HCT116 (cell line): ENCODE data around the gene NPPC. TPM values are rescaled to one million over a fixed set of nuclear protein-coding genes. Genes with fewer than 3 reads are reported as not detected.

Experiments
- ATAC-seq: fragments of 200-7000 bp; cut with Tn5 transposase; 2 replicates; pipeline ENCODE4 v1.9.1; 2020; ENCODE audit warnings: mild to moderate bottlenecking, moderate library complexity
- BruUV-seq: library from RNA; stranded (reverse); fragments of 400-500 nt; replicated peaks from 2 replicates; lab custom pipeline; 2021; lab: Mats Ljungman, UMichigan
- CTCF ChIA-PET: fragments of 300-600 bp; sonication (Branson Sonifier 250); formaldehyde crosslinking; loops from one replicate; lab custom pipeline; 2021; ENCODE audit warnings: antibody characterized with exemption; lab: Charles Lee
- POLR2A ChIA-PET: fragments of 300-600, 350-600 bp; sonication (Branson Sonifier 250); formaldehyde crosslinking; loops from one replicate; lab custom pipeline; 2021; ENCODE audit warnings: antibody characterized with exemption; lab: Charles Lee
- RAD21 ChIA-PET, 2 experiments: fragments of 300-600 bp; sonication (Branson Sonifier 250); formaldehyde crosslinking; loops; one replicate each; lab custom pipeline; 2023; ENCODE audit warnings: low total read pairs in 2 of 2; ENCODE audit not compliant: uncharacterized antibody in 2 of 2, unreplicated experiment in 2 of 2, low non-redundant PET in 1 of 2; lab: Charles Lee
- DNase-seq: peaks from one replicate; pipeline ENCODE4 v3.0.0-alpha.2; 2010; ENCODE audit warnings: low read depth, low spot score
- H2AFZ ChIP-seq: fragments of 200-600 bp; shearing (Covaris generic), sonication (generic); 2 replicates; pipeline ENCODE4 v1.6.1; 2017; ENCODE audit warnings: low read depth, mixed run types, mixed read lengths, antibody characterized with exemption, low read length; ENCODE audit not compliant: poor library complexity, severe bottlenecking
- H3K27ac ChIP-seq: 2 replicates; pipeline ENCODE4 v1.5.1; 2012; ENCODE audit warnings: low read depth, low read length
- H3K27me3 ChIP-seq: fragments of 200-600 bp; sonication (generic); 2 replicates; pipeline ENCODE4 v1.6.1; 2016; ENCODE audit warnings: mixed run types, low read length, mixed read lengths; ENCODE audit not compliant: insufficient read depth
- H3K36me3 ChIP-seq, 2 experiments: fragments of 200-500 bp in 1 of 2; fragments of 200-600 bp in 1 of 2; sonication (Bioruptor generic) in 1 of 2; sonication (generic) in 1 of 2; 2 replicates each; pipeline versions ENCODE4 v1.5.1 to v1.6.1; 2014 to 2016; ENCODE audit warnings: low read length in 2 of 2, inconsistent platforms in 1 of 2, mixed read lengths in 1 of 2, mixed run types in 1 of 2; ENCODE audit not compliant: insufficient read depth in 2 of 2, control insufficient read depth in 1 of 2
- H3K4me1 ChIP-seq, 2 experiments: fragments of 200-600 bp in 1 of 2; sonication (generic) in 1 of 2; 2 replicates each; pipeline versions ENCODE4 v1.5.1 to v1.6.1; 2012 to 2017; ENCODE audit warnings: low read length in 2 of 2, inconsistent platforms in 1 of 2, mild to moderate bottlenecking in 1 of 2, mixed read lengths in 1 of 2, mixed run types in 1 of 2, moderate library complexity in 1 of 2; ENCODE audit not compliant: insufficient read depth in 2 of 2, control insufficient read depth in 1 of 2
- H3K4me2 ChIP-seq: fragments of 200-600 bp; sonication (generic); 2 replicates; pipeline ENCODE4 v1.6.1; 2017; ENCODE audit warnings: mixed run types, low read length, mixed read lengths
- H3K4me3 ChIP-seq, 2 experiments: fragments of 200-600 bp in 1 of 2; sonication (generic) in 1 of 2; replicated peaks in 1 of 2; 2 replicates each; pipeline ENCODE4 v1.5.1; 2011 to 2016; ENCODE audit warnings: low read length in 2 of 2, control low read depth in 1 of 2, low read depth in 1 of 2, mild to moderate bottlenecking in 1 of 2, mixed read lengths in 1 of 2, mixed run types in 1 of 2
- H3K79me2 ChIP-seq: fragments of 200-600 bp; sonication (generic); 2 replicates; pipeline ENCODE4 v1.6.1; 2017; ENCODE audit warnings: mild to moderate bottlenecking, mixed run types, low read length, moderate library complexity, mixed read lengths; ENCODE audit not compliant: insufficient read depth
- H3K9ac ChIP-seq: fragments of 200-600 bp; sonication (generic); 2 replicates; pipeline ENCODE4 v1.6.1; 2016; ENCODE audit warnings: low read length, mixed read lengths
- H3K9me2 ChIP-seq: fragments of 200-600 bp; sonication (generic), shearing (Covaris generic); 2 replicates; pipeline ENCODE4 v1.6.1; 2017; ENCODE audit warnings: mixed run types, mild to moderate bottlenecking, moderate library complexity; ENCODE audit not compliant: insufficient read depth
- H3K9me3 ChIP-seq, 2 experiments: fragments of 200-500 bp in 1 of 2; fragments of 200-600 bp in 1 of 2; sonication (Bioruptor generic) in 1 of 2; sonication (generic) in 1 of 2; 2 replicates each; pipeline ENCODE4 v1.6.1; 2014 to 2017; ENCODE audit warnings: low read length in 2 of 2, mixed read lengths in 2 of 2, inconsistent platforms in 1 of 2, low read depth in 1 of 2, mild to moderate bottlenecking in 1 of 2, mixed run types in 1 of 2, moderate library complexity in 1 of 2; ENCODE audit not compliant: control insufficient read depth in 1 of 2, insufficient read depth in 1 of 2
- H4K20me1 ChIP-seq: fragments of 200-600 bp; sonication (generic), shearing (Covaris generic); 2 replicates; pipeline ENCODE4 v1.6.1; 2017; ENCODE audit warnings: mixed run types, mild to moderate bottlenecking, moderate library complexity; ENCODE audit not compliant: insufficient read depth
- ATF3 ChIP-seq: IDR thresholded peaks from 2 replicates; pipeline ENCODE4 v1.6.1; 2012
- EGR1 ChIP-seq: IDR thresholded peaks from 2 replicates; pipeline ENCODE4 v1.6.1; 2012; ENCODE audit warnings: low read depth
- ELF1 ChIP-seq: IDR thresholded peaks from 2 replicates; pipeline ENCODE4 v1.6.1; 2012; ENCODE audit warnings: low read depth, borderline replicate concordance
- EZH2phosphoT487 ChIP-seq: fragments of 200-600 bp; IDR thresholded peaks from 2 replicates; pipeline ENCODE4 v1.6.1; 2018; ENCODE audit warnings: antibody characterized with exemption, borderline replicate concordance
- POLR2A ChIP-seq: IDR thresholded peaks from 2 replicates; pipeline ENCODE4 v1.7.0; 2011; ENCODE audit warnings: borderline replicate concordance; ENCODE audit not compliant: insufficient read depth, insufficient read length; ENCODE audit errors: extremely low read depth
- SP1 ChIP-seq: IDR thresholded peaks from 2 replicates; pipeline ENCODE4 v1.6.1; 2012; ENCODE audit warnings: low read depth
- SRF ChIP-seq: IDR thresholded peaks from 2 replicates; pipeline ENCODE4 v1.6.1; 2012; ENCODE audit warnings: low read depth
- ZFX ChIP-seq: fragments of 450-650 bp; IDR thresholded peaks from 2 replicates; pipeline ENCODE4 v1.6.1; 2017
- intact Hi-C: fragments of 100-400 bp; cut with micrococcal nuclease; formaldehyde crosslinking; loops from 2 replicates; pipeline ENCODE4 v1.10.0; 2022
- microRNA counts: library from miRNA; unstranded; fragments of <30 nt; microRNA quantifications from one replicate; lab custom pipeline; 2015
- microRNA-seq: library from miRNA; unstranded; fragments of <30 nt; microRNA quantifications from one replicate; pipeline ENCODE4, GENCODE V29; 2016; ENCODE audit warnings: borderline number of aligned reads
- total RNA-seq: library from RNA; stranded (reverse); gene quantifications from one replicate; pipeline ENCODE4 v1.2.1, GENCODE V29; 2021; ENCODE audit not compliant: unreplicated experiment

NPPC gene
- total RNA-seq, 1 experiment from 2014 or later = 0.52 TPM

DNA sequence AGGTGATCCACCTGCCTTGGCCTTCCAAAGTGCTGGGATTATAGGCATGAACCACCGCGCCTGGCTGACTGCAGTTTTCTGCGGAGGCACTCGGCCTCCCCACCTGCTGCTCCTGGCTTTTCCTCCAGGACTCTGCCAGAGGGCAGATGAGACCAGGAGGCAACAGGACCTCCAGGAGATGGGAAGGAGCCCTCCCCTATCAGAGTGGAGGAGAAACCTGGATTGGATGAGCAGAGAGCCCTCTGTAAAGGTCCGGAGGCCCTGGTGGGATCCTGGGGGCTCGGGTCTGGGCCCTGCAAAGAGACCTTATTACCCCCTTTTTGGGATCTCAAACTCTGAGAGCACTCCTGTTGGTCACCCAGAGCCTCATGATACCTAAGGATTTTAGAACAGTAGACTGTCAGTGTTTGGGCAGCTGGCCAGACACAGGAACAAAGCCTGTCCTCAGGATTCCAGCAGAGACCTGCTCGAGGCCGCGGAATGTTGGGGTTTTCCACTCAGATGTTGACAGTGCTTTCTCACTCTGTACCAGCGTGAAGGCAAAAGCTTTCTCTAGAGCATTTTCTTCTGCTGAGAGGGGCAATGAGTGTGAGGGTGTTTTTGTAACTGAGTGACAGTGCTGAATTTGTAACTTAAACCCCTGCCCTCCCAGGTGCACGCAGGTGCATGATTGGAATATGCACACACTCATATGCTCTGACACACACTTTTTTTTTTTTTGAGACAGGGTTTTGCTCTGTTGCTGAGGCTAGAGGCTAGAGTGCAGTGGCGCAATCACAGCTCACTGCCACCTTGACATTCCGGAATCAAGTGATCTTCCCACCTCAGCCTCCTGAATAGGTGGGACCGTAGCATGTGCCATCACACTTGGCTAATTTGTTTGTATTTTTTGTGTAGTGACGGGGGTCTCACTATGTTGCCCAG lies 48.4 kb downstream of the NPPC start:
- no peaks in the 10 kb centered on the region for H3K9me3 ChIP-seq
- no peak for TF ChIP-seq POLR2A
- TF ChIP-seq EZH2phosphoT487 = no peak
- no peak for TF ChIP-seq ATF3
- TF ChIP-seq EGR1 = no peak
- no peak for TF ChIP-seq SP1
- no peak for TF ChIP-seq SRF
- TF ChIP-seq ZFX = no peak
- no TSS peak for BruUV-seq
- no peaks in the 10 kb centered on the region for H4K20me1 ChIP-seq
- H3K4me1 ChIP-seq = no peaks in the 10 kb centered on the region
- H3K36me3 ChIP-seq = no peaks in the 10 kb centered on the region
- ChIA-PET CTCF (interaction anchor here (1.0 to 1.3 kb wide), 2 partner anchors 23 kb away, joined by 3 to 8 read pairs; no protein-coding TSS in a partner anchor), POLR2A (no interaction called here), RAD21 (no interaction called here)
- H2AFZ ChIP-seq = no peak overlapping the region
- H3K9me2 ChIP-seq = no peaks in the 10 kb centered on the region
- DNase-seq (no peak), ATAC-seq (no peak)
- no peak overlapping the region for H3K4me2 ChIP-seq
- H3K79me2 ChIP-seq = no peaks in the 10 kb centered on the region
- intact Hi-C loops = no loop called here
- H3K27me3 ChIP-seq = no peaks in the 10 kb centered on the region
- no peak overlapping the region for H3K27ac ChIP-seq
- H3K9ac ChIP-seq = no peak overlapping the region
- no peak overlapping the region for H3K4me3 ChIP-seq

DNA sequence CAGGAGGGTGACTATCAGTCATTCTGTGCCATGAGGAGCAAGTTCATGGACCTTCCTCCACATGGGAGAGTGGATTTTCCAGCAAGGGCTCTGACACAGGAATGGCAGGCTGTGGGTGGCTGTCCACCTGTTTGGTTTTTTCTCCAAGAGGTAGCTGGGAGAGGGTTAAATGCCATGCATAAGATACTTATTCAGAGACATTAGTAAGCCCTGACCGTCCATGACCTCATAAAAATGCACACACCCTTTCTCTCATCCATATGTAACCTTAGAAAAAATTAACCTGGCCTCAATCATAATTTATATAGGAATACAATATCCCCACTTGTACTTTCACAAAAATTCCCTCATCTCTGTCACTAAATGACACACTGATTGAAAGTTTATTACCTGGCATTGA lies 51.3 kb downstream of the NPPC start:
- H4K20me1 ChIP-seq = no peaks in the 10 kb centered on the region
- H3K4me3 ChIP-seq = no peak overlapping the region
- H3K79me2 ChIP-seq = no peaks in the 10 kb centered on the region
- H3K36me3 ChIP-seq = no peaks in the 10 kb centered on the region
- H3K27me3 ChIP-seq = no peaks in the 10 kb centered on the region
- no peaks in the 10 kb centered on the region for H3K9me2 ChIP-seq
- TF ChIP-seq ELF1 = no peak
- no peak overlapping the region for H2AFZ ChIP-seq
- no peaks in the 10 kb centered on the region for H3K4me1 ChIP-seq
- intact Hi-C loops = no loop called here
- H3K9ac ChIP-seq = no peak overlapping the region
- CTCF ChIA-PET = no interaction called here
- H3K27ac ChIP-seq = no peak overlapping the region
- BruUV-seq = no TSS peak
- no peaks in the 10 kb centered on the region for H3K9me3 ChIP-seq
- H3K4me2 ChIP-seq = no peak overlapping the region
- POLR2A ChIA-PET = no interaction called here
- RAD21 ChIA-PET = no interaction called here
- ATAC-seq = no peak
- no peak for DNase-seq

MicroRNAs encoded within 50 kb of the gene (microRNA counts, 767-probe panel; counts per million panel counts)
- microRNA hsa-miR-1471 (lab: Ali Mortazavi, UCI) = not detected

Small RNA genes within 50 kb of the gene (microRNA-seq; reads per million reads assigned to microRNA genes)
- not detected for gene MIR1471

Other genes starting within 250 kb of the NPPC start
- gene PTMA, start 217.9 kb downstream of the NPPC start, total RNA-seq = 2,752 TPM
- gene PDE6D, start 145.1 kb downstream of the NPPC start, total RNA-seq = 26.6 TPM
- gene COPS7B, start 140.0 kb downstream of the NPPC start, total RNA-seq = 52.9 TPM
- gene DIS3L2, start 35.3 kb upstream of the NPPC start, total RNA-seq = 42.5 TPM